NB4 (cell line): ENCODE measurements around the gene ADAM12.

ENCODE experiments used
- DNase-seq: peaks from one replicate; pipeline ENCODE4 v3.0.0; 2010; ENCODE audit warnings: low read depth
- H3K4me3 ChIP-seq: one replicate; pipeline ENCODE4 v1.5.1; 2011; ENCODE audit warnings: mild to moderate bottlenecking, low read depth, low read length, moderate library complexity
- CTCF ChIP-seq: IDR thresholded peaks from one replicate; pipeline ENCODE4 v1.5.1; 2012; ENCODE audit warnings: low read depth, low read length
- MAX ChIP-seq: IDR thresholded peaks from 2 replicates; pipeline ENCODE4 v1.6.1; 2011; ENCODE audit warnings: low read depth, low read length
- MYC ChIP-seq: IDR thresholded peaks from 2 replicates; pipeline ENCODE4 v1.6.1; 2011; ENCODE audit warnings: low read depth, low read length
- POLR2A ChIP-seq: IDR thresholded peaks from 2 replicates; pipeline ENCODE4 v1.6.1; 2011; ENCODE audit warnings: mild to moderate bottlenecking; ENCODE audit not compliant: insufficient read length; ENCODE audit errors: extremely low read depth

The ADAM12 gene

GRCh38 chr10:126006906-126007305 is 381.4 kb downstream of the ADAM12 start:
- TF ChIP-seq MAX (no peak), CTCF (no peak), MYC (no peak), POLR2A (no peak)
- no peak overlapping the region for H3K4me3 ChIP-seq
- DNase-seq, result no peak

GRCh38 chr10:126006264-126006663 is 382.0 kb downstream of the ADAM12 start:
- no peak for DNase-seq
- no peak for TF ChIP-seq MYC
- TF ChIP-seq MAX, result no peak
- no peak for TF ChIP-seq CTCF
- no peak for TF ChIP-seq POLR2A

GRCh38 chr10:126004752-126005151 is 383.5 kb downstream of the ADAM12 start:
- no peak for DNase-seq
- H3K4me3 ChIP-seq, result no peak overlapping the region
- TF ChIP-seq MYC (no peak), CTCF (no peak), MAX (no peak), POLR2A (no peak)

More at GRCh38 chr10:126006264-126006663, 382.0 kb downstream of the ADAM12 start:
- no peak overlapping the region for H3K4me3 ChIP-seq

- TF ChIP-seq MAX, result no peak
- TF ChIP-seq MYC, result no peak
- no peak for TF ChIP-seq POLR2A
- TF ChIP-seq CTCF, result no peak
- no peak for DNase-seq
- no peak overlapping the region for H3K4me3 ChIP-seq
Measured at GRCh38 chr10:126001576-126001975, 386.7 kb downstream of the ADAM12 start.

- no peak for DNase-seq
- H3K4me3 ChIP-seq, result no peak overlapping the region
- TF ChIP-seq CTCF (no peak), MYC (no peak), POLR2A (no peak), MAX (no peak)
Measured at GRCh38 chr10:125999694-126000093, 388.6 kb downstream of the ADAM12 start.

- no peak overlapping the region for H3K4me3 ChIP-seq
- DNase-seq, result no peak
- TF ChIP-seq POLR2A (no peak), MYC (no peak), MAX (no peak), CTCF (no peak)
Measured at GRCh38 chr10:125997586-125997985, 390.7 kb downstream of the ADAM12 start.
